ENCODE data around the gene ALAS2.

- no peak for TF ChIP-seq ZNF18 (tag by site-specific recombination; IDR thresholded peaks at IDR 0.05)
- no peak for TF ChIP-seq ZNF510 (tag by site-specific recombination; IDR thresholded peaks at IDR 0.05; ENCODE audit: insufficient replicate concordance)
- TF ChIP-seq CTCF (tag by site-specific recombination; IDR thresholded peaks at IDR 0.05): no peak
- TF ChIP-seq KLF10 (tag by site-specific recombination; IDR thresholded peaks at IDR 0.05): no peak
- TF ChIP-seq ZNF138 (tag by site-specific recombination; IDR thresholded peaks at IDR 0.05; ENCODE audit: borderline replicate concordance): no peak
- TF ChIP-seq ZFP3 (tag by site-specific recombination; IDR thresholded peaks at IDR 0.05; ENCODE audit: low read depth): no peak
- no peak for TF ChIP-seq ZNF19 (tag by site-specific recombination; IDR thresholded peaks at IDR 0.05; ENCODE audit: low read depth)
- TF ChIP-seq ZNF639 (tag by site-specific recombination; IDR thresholded peaks at IDR 0.05): no peak
- no peak for TF ChIP-seq ZBTB7A (tag by site-specific recombination; IDR thresholded peaks at IDR 0.05; ENCODE audit: low read depth)
These were observed 69.0 kb downstream of the ALAS2 start for GRCh38 chrX:54961750-54962149.
